HG02970 (cell line): ENCODE data around the gene NDRG2.

Experiments
- ATAC-seq: cut with Tn5 transposase; IDR thresholded peaks from one replicate; pipeline ENCODE4 v1.9.1; 2021; ENCODE audit warnings: mild to moderate bottlenecking, moderate library complexity, moderate number of reproducible peaks; ENCODE audit not compliant: unreplicated experiment, low FRiP score

NDRG2 gene

DNA sequence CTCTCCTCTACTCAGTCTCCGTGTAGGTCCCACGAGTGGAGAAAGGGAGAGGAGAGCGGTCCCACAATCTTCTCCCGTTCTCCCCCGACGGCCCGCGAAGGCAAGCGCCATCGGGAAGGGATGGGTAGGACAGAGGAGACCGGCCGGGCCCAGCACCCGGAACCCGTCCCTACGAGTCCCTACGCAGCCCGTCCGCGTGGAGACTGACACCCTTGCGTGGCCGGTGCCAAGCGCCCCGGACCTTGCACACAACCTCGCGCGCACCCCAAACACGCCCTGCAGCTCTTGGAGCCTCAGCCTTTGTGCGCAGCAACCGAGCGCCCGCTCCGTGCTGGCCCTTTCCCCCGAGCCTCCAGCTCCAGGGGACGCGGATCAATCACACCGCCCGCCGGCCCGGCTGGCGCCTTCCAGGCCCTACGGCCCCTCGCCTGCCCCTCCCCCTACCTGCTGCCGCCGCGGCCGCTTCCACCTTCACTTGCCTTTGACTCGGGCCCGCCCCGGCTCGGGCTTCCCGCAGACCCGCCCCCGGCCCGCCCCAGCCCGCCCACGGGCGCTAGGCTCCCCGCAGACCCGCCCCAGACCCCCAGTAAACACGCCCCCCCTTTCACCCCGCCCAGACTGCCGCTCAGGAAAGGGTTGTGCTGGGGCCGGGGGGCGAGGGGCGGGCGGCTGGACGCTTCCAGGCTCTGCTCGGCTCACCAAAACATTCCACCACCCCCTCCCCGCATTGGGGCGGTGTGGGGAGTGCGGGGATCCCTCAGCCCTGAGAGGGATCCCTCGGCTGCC lies at the start of gene NDRG2:
NDRG2 (minus strand) TSS at position 477 of the 786 bp plus-strand sequence. CDS start 1,746 bp downstream, outside the sequence.
- no peak for ATAC-seq

DNA sequence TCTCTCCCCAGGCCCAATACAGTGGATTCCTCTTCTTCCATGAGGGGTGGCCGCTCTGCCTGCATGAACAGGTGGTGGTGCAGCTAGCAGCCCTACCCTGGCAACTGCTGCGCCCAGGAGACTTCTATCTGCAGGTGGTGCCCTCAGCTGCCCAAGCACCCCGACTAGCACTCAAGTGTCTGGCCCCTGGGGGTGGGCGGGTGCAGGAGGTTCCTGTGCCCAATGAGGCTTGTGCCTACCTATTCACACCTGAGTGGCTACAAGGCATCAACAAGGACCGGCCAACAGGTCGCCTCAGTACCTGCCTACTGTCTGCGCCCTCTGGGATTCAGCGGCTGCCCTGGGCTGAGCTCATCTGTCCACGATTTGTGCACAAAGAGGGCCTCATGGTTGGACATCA lies 49.1 kb upstream of the NDRG2 start:
- no peak for ATAC-seq

DNA sequence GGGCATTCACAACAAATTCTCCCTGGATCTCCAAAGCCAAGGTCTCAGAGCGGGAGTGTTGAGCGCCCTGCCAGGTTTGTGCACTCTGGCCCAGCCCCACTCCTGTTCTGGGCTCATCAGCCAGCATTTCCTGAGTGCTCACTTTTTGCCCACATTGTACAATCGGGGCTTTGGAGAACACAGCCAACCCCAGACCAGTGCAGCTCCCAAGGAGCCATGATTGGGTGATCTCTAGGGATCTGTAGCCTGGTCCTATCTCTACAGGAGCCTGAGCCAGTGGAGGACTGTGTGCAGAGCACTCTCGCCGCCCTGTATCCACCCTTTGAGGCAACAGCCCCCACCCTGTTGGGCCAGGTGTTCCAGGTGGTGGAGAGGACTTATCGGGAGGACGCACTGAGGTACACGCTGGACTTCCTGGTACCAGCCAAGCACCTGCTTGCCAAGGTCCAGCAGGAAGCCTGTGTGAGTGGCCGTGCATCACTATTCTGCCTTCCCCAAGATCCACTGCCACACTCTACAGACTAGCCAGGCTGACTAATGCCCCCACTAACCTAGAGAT lies 48.0 kb upstream of the NDRG2 start:
- ATAC-seq: no peak

DNA sequence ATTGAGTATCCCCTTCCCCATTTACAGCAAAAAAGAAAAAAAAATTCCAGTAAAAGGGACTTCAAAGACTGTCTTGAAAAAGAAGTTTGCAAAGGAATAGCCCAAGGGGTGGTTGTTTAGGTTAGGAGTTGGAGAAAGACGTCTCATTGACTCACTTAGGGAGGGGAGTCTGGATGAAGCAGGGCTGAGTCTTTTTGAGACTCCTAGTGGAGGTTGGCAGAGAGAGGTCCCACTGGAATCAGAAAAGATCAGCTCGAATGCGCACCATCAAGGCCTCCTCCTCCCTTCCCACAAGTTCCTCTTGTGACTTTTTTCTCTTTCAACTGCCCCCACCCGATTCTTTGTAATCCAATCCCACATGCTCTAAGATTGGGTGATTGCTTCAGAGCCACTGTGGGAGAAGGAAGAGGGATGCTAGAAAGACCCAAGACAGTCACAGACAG lies 47.2 kb upstream of the NDRG2 start:
- ATAC-seq: no peak

DNA sequence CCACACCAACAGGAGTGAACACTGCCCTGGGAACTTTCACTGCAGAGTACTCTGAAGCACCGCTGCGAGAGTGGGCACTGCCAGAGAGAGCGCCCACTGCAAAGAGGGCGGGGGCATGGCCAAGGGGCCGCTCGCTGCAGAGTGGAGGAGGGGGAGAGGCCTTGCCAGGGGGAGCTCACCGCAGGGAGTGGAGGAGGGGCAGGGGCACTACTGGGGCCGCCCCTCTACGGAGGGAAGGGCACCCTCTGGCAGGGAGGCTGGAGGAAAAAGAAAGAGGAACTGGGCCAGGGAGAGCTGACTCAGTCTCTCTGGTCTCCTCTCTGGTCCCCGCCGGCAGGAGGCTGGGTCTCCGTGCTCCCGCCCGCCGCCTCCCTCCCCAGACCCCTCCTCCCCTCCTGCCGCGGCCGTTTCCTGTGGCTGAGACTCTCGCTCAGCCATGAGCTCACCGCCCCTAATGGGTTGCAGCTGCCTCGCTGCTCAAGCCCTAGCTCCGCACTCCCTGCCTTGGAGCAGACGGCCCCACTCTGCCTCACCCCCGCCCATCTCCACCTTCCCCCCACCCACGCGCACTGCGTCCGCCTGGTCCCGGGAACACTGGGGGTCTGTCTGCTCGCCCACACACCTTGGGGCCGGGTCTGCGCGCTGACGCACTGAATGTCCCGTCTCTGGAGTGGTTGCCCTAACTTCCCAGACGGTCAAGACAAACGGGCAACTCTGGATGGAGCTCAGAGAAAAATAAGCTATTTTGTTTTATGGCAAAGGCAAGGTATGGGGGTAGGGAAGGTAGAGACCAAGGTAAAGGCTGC lies 46.6 kb upstream of the NDRG2 start:
- ATAC-seq: peak; percentile 61

DNA sequence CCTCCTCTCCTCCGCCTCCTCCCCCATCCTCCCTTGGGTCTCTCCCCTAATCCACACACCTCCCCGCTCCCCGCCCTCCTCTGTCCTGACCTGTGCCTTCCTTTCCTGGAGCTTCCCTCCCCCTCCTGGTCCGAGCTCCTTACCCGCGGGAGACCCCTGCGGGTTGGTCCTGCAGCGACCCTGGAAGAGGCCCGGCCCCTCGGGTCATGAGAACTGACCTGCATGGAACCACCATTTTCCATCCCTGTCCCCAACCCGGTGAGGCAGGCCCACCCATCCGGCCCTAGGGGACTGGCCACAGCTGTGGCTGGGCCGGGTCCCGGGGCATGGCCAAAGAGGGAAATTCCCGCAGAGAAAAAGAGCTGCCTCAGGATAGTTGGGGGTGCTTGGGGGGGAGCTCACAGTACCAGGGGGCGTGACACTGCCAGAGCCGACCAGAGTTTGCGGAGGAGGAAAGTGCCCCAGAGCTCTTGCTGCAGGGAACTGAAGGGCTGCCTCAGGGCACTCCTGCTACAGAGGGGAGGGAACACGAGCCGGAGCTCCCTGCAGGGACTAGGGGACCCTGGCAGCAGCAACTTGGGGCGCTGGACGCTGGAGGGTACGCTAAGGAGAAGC lies 45.9 kb upstream of the NDRG2 start:
- ATAC-seq: no peak

DNA sequence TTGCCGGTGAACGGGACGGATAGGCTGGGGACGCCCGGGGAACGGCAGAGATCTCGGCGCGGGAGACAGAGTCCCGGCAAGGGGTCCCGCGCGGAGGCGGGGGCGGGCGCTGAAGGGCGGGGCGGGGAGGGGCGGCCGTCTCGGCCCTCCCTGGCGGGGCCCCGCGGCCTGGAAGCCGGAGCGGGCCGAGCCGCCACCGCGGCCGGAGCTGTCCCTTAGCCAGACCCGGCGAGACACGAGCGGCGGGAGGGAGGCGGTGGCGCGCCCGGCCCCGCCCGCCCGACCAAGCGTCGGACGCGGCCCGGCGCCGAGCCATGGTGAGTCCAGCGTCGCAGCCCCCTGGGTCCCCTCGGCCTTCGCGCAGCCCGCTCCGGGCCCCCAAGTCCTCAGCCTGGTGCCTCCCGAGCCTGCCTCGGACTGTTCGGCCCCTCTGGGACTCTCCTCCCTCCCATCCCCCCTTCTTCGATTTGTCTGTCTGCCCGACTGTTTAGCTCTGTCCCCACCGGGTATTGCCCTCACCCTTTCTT lies 45.3 kb upstream of the NDRG2 start, which contains the start of gene ARHGEF40:
ARHGEF40 (plus strand) TSS at position 222 of the 527 bp plus-strand sequence; CDS start at position 315, 93 bp downstream.
- ATAC-seq: no peak

DNA sequence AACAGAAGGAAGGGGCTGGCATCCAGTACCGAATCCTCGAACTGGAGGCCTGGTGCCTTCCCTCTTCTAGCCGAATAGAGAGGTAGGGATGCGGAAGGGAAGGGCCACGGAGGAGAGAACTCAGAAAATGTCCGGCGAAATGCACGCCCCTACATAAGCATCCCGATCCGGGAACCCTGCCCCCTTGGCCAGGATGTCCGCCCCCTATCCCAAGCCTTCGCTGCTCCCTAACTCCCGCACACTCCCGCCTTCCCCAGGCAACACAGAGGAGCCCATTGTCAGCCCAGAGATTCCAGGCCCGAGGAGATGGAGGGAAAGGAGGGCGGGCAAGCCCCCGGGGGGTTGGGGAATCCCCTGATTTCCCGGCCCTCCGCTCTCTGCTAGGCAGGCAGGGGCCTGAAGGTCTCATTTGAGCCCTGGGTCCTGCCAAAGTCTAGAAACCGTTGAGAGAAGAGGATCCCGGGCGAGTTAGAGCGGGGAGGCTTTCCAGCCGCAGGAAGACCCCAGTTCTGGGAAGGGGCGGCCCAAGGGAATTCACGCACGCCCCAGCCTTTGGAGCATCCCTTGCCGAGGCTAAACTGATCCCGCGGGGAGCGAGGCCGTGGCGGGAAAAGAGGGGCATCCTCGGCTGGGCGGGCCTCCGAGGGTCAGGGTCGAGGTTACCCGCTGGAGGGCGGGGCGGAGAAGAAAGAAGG lies 44.7 kb upstream of the NDRG2 start:
- no peak for ATAC-seq

DNA sequence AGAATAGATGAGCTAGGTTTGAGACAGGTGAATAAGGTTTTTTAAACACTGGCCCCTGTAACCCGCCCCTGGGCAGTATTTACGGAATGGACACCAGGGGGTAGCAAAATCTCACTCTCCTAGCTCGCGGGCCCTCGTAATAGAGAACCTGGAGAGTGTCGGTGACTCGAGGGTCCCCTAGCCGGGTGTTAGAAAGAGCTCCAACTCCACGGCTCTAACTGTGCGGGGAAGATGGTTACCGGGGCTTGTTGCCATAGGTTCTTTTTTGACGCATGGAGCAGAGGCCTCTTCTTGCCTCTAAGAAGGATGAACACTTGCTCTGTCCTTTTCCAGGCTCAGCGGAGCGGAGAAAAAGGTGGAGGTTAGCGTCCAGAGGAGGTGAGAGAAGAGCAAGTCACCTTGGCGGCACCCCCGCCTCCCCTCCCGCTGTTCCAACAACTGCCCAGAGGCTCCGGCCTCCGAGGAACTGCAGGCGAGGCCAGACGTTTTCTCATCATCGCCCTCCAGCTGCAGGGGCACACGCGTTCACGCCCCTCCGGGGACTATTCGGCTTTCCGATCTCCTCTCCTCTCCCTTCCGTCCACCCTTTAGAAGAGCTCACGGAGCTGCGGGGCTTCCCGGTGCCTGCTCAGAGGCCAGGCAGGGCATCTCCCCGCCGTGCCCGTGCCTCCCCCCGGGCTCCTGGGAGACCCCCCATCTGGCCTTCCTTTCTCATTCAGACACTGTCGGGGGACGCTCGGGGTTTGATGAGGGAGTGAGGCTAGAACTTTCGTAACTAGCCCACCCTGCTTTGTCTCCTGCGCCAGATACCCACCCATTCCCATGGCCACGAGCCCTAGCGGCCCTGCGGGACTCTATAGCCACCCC lies 43.9 kb upstream of the NDRG2 start:
- ATAC-seq: no peak

DNA sequence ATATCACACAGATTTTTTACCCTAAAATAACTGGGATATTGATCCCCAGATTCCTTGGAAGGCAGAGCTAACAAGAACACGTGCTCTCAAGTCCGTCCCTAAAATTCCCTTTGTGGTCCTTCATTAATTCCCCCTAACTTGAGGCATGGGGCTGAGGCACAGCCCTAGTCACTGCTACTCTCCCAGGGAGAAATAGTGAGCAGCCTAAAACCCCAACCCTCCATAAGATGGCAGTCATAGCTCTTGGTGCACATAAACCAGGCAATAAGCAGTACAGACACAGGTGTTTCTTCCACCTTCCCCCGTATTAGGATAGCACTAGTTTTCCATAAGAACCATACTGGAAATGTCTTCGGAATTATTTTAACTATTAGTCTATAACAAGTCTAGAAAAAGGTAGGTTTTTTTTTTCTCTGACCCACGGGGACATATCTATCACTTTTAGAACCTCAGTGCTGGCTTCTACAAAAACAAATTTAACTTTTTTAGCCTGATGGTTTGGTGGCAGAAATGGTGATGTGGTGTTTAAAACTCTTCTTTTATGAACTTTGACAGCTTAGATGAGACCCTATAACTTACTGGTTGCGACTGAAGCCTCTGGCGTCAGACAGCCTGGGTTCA lies 42.1 kb upstream of the NDRG2 start:
- no peak for ATAC-seq

DNA sequence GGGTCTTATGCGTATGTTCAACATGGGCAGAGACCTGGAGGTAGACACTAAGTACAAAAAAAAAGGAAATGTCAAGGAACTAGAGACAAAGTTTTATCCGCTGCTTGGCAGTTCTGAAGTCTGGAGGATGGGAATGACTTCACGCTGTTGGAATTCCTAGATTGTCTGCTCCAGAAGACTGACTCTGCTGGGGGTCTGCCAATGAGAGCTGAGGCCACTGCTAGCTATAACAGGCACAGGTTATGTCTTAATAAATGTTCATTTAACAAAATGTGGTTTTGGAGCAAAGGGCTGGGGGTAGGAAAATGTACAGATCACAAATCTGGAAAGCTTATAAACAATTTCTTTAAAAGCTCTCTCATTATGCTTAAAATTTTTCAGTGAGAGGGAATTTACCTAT lies 38.6 kb upstream of the NDRG2 start:
- ATAC-seq: no peak

DNA sequence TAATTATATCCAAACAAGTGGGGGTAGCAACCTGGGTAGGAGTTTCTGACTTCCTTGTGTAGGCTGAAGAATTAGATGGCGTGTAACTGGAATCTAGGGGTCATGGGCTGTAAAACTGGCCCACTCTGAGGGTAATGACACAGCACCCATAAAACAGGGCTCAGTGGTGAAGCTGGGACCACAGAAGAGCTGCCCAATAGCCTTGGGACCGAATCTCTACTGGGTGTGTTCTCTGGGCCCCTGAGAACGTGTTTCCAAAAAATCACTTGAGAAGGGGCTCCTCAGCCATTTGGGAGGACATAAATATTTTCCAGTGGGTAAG lies 36.4 kb upstream of the NDRG2 start:
- ATAC-seq: no peak

DNA sequence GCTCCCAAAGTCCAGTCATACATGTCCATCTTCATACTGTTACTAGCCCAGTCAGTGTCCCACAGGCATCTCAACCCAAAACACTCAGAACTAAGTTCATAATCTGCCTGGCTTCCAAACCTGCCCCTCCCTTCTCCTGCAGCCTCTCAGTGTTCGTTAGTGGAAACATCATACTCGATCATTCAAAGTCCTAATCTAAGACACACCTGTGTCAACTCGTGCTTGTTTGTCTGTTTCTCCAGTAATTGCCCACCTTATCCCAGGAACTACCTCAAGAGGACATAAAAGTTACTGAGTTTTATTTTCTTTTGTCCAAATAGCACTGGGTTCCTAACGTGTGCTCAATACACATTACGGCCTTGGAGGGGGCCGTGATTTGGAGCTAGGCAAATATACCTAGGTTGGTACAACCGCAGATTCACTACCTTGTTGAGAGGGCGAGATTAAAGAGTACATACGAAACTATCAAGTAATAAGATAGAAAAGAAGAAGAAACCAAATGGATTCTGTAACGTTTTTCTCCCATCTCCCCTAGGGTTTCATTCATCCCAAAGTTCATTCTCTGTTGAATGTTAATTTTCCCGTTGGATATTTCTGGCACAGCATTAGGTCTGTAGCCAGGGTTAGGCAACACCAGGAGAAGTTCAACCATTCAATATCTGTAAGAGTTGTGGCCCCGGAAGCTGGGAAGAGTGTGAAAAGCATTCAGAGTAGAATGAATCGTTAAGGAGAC lies 35.9 kb upstream of the NDRG2 start:
- no peak for ATAC-seq

DNA sequence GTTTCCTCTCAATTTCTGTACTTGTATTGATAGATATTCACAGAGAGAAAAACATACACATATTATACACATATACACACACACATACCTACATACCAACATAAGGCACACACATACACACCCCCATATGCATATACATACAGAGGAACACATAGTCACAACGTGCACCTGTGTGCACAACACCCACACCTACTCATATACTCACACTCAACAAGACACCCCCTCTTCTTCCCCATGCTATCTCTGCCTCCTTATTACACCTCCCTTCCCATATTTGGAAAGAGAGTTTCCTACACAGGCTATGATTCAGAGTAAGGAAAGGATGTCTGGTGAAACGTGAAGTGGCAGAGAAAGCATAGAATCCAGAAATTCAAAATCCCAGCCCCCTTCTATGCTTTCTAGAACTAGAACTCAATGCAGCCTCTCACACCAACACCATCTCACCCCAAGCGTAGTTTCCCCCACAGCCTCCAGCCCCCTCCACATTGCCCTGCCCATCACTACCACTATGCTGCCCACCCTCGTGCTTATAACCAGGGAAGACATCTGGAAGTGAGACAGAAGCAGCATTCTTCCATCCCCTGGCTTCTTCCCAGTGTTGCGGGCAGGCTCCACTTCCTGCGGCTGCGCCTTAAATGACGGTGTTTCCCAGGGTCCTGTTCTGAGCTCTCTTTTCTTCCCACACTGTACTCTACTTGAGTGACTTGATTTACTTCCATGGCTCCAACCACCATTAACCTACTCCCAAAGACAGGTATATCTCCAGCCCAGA lies 35.2 kb upstream of the NDRG2 start:
- ATAC-seq: no peak

DNA sequence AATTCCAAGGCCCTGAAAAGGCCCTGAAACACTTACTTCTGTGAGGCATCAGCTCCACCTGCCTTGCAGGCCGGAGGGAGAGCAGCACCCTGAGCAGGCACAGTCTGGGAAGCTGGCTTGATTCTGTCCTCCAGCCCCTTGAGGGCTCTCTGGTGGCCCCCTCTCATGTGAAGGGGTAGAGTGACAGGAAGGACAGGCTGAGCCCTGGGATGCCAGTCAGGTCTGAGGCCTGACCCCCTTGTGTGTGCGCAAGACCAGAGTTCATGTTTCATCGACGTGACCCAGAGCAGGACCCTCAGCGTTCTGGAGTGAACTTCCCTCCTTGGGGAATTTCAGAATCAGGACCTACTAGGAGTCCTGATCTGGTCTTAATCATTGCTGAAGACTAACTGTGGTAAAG lies 34.0 kb upstream of the NDRG2 start:
- no peak for ATAC-seq

DNA sequence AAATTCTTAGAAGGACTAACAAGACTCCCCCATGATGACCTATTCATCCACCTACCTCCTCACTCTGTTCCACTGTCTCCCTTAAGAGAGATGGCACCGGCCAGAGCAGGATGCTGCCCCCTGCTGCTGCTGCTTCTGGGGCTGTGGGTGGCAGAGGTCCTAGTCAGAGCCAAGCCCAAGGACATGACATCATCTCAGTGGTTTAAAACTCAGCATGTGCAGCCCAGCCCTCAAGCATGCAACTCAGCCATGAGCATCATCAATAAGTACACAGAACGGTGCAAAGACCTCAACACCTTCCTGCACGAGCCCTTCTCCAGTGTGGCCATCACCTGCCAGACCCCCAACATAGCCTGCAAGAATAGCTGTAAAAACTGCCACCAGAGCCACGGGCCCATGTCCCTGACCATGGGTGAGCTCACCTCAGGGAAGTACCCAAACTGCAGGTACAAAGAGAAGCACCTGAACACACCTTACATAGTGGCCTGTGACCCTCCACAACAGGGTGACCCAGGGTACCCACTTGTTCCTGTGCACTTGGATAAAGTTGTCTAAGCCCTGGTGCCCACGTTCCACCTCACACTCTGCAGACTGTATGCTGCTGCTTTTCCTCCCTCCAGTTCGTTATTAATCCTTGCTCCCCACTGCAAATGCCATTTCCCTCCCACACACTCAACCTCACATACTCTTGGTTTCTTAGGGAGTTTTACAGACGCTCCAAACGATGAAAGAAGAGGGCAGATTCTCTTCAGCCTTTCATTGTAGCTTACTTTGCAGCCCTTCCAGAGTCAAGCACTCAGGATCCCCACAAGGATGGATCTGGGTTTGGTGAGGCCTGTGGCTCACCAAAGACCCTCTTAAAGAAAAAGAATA lies 33.2 kb upstream of the NDRG2 start, which contains the start of gene RNASE8:
RNASE8 (plus strand) TSS at position 20 of the 873 bp plus-strand sequence; CDS start at position 91, 71 bp downstream.
- ATAC-seq: no peak
